Suppressor macrophage (primary cell): Measurements from ENCODE around the gene ANO6.
"Not testable (repeated sequence)": the region's sequence is repeated elsewhere in the genome, so short reads cannot be mapped to it uniquely, and the experiment has no call there.

Experiments used
- DNase-seq, 4 experiments: peaks; one replicate each; pipeline ENCODE4 v3.0.0-alpha.2; 2020 to 2022

Gene ANO6

DNA sequence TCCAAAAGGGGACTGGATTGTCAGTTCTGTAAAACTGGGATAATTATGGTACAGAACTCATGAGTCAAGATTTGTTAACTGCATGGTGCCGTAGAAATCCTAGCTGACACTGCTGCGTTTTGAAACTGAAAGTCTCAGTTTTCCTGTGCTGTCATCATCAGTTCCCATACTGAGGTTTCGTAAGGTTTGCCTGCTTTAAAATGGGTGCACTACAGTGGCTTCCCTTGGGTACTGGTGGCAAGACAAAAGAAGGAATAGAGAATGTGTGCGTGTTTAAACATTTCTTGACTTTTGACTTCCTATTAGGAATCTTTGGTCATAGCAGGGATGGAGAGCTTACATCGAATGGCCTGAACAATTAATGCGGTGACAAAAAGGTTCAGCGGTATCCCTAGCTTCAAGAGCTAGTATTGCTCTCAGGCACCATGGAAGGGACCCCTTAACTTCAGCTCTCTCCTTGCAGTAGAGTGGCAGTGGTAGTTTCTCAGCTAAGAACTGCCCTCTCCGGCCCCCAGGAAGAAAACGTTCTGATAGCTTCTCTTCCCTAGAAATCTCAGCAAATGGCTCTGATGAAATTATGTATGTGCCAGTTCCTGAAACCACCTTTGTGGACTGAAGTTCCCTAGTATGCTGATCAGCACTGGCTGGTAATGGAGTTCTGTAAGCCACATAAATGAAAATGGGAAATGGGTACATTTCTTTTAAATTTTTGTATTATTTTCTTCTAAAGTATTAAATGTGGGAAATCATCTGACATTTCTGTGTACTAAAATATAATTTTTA is 28.9 kb downstream of the ANO6 start:
- peak; percentile 73 to 89 (median 81) for DNase-seq

DNA sequence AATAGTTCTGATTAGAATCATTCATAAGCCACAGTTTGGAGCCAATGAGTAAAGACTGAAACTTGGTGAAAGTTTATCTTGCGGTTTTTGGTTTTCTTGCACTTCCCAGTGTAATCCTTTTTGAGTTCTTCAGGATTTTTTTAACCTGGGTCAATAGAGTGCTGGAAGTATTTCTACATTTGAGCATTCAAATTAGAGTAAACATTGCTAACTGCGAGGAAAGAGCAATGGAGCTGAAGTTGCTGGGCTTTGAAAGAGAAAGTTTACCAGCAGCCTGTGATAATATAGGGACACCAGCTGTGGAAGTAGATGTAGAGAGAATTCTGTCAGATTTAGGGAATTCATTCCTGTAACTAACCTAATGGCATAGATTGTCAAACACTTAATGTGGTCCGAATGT is 30.3 kb downstream of the ANO6 start:
- no peak for DNase-seq

DNA sequence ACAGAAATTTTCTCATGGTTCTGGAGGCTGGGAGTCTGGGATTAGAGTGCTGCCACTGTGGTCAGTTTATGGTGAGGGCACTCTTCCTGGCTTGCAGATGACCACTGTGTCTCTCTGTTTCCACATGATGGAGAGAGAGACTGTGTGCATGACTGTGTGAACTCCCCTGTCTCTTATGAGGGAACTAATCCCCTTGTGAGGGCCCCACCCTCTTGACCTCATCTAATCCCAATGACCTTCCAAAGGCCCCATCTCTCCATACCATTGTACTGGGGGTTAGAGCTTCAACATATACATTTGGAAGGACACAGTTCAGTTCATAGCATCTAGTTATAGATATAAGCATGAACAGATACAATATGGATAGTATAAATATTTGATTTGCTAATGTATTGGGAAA is 31.7 kb downstream of the ANO6 start:
- DNase-seq, result no peak

DNA sequence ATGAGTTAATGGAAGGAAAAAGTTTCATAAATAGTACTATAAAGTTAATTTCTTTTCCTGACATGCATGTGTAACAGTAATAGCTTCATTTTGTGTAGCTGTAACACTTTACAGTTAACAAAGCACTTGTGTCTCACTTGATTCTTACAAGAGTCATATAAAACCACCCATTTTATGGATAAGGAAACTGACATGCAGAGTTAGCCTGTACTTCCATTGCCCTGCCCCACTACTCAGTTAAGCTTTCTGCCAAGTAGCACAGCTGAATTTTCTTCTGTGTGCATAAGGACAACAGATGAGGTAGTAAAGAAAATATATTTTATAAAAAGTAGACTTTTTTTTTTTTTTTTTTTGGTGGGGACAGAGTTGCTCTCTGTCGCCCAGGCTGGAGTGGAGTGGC is 32.2 kb downstream of the ANO6 start:
- DNase-seq, result no peak

DNA sequence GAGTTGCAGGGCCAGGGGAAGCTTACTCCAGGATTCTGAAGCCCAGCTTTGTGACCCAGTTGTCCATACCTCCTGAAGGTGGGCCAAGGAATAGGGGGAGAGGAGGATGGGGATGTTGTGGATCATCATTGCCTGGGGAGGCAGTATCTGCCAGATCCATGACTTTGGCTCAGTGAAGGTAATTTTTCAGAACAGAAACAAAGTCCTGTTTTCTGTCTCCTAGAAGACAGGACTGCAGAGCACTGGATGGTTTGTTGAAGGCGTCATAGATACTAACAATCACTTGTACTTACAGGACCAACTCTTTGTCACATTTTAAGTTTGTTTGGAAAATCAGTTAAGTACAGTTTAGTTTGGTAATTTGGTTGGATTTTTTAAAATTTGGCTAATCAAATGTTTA is 38.4 kb downstream of the ANO6 start:
- no peak for DNase-seq

DNA sequence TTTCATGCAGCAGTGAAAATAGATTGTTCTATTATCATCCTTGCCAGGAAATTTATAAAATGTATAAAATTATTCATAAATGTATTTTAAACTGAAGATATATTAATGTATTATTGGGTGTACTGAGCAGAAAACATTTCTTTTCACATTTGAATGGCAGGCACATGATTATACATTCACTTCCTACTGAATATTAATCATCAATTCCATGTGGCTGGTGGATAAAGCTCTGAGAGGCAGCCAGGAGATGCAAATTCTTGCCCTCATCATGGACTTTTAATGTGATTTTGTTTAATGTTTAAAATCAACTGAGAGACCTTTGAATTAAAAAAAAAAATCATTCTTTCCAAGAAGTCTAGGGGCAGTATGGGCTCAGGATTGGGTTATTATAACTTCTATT is 40.8 kb downstream of the ANO6 start:
- peak in 2 of 4 experiments; percentile 37 to 40 for DNase-seq

DNA sequence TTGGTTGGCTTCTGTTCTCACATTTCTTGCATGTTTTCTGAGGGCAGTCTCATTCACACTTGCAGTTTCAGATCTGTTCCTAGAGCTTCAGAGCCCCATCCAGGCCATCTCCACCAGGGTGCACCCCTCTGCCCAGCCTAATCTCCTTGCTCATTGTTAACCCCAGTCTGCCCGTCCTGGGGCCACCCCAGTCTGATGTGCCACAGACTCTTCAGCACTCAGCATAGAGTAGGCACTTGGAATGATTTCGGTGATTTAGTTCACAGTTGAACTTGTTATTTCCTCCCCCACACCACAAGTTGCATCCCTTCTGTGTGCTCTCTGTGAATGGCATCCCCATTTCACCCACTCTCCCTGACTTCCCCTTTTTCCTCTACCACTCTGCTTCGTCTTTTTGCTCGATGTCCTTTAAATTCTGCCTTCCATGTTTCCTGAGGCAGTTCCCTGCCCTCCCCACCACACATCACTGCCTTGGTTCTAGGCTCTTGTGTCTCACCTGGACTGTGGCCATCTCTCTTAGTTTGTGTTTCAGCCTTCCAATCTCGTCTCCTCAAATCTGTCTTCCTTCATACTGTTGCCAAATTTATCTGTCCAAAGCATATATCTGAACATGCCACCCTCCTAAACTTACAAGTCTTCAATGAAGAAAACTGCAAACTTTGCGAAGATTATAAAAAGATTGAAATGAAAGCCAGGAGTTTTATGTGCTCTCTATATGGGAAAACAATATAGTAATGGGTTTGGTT is 41.5 kb downstream of the ANO6 start:
- peak; percentile 61 to 84 (median 76) for DNase-seq

DNA sequence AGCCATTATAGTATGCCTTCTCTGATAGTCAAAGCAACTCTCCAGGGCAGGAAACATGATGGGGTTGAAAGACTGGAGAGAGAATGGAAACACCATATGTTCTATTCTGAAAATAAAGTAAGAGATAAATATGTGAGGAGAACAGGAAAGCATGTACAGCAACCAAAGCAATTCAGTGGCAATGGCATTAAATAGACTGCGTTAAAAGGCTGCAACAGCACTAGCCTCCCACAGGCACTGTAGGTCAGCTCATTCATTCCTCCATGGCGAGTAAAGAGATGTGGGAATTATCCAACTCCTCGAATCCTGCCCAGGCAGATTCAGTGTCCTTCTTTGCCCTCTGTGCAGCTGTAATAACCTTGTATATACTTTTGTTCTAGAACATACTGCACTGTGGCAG is 43.8 kb downstream of the ANO6 start:
- DNase-seq, result no peak

DNA sequence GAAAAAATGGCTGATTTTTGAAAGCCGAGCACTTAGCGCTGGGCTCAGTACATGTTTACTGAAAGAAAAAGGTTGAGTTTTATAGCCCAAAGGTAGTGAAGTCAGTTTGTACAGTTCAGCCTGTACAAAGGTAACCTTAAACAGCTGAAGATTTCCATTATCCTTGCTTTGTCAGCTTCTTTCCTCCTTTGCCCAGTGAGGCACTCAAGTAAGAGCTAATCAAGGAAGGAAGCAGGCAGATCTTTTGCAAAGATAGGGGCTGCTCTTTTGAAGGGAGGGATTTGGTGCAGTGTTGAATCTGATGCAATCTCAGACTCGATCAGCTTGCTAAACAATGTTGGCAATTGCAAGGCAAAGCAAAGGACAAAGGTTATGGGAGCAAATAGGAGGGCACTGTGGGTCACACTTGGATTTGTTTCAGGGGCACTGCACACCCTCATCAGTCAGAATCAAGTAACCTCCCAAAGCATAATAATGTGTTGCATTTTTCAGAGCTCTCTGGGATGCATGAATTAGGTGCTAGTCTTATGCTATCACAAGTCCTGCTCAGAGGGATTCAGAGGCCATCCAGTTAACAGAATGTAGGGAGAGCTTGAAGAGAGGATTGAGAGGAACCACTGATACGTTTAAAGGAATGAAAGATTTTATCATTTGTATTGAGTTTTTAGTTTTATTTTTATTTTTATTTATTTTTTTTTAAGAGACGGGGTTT is 44.4 kb downstream of the ANO6 start:
- peak; percentile 10 to 26 (median 22) for DNase-seq

DNA sequence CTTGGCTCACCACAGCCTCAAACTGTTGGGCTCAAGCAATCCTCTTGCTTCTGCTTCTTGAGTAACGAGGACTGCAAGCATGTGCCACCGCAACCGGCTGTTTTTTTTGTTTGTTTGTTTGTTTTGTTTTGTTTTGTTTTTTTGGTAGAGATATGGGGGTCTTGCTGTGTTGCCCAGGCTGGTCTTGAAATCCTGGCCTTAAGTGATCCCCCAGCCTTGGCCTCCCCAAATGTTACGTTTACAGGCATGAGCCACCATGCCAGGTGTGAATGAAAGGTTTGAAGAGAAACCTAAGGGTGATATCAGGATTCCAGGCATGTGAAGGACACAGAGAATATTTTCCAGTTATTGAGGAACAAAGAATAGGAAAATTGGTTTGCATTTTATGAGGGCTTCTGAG is 45.0 kb downstream of the ANO6 start:
- no peak for DNase-seq

DNA sequence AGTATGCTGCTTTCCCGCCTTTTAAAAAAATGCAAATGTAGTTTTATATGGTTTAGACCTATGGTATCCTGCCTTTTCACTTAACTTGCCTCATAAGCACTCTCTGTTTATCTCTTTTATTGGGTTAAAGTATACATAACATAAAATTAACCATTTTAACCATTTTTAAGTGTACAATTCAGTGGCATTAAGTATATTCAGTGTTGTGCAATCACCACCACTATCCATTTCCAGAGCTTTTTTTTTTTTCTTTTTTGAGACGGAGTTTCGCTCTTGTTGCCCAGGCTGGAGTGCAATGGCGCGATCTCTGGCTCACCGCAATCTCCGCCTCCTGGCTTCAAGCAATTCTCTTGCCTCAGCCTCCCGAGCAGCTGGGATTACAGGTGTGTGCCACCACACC is 46.3 kb downstream of the ANO6 start:
- DNase-seq, result not testable (repeated sequence)

DNA sequence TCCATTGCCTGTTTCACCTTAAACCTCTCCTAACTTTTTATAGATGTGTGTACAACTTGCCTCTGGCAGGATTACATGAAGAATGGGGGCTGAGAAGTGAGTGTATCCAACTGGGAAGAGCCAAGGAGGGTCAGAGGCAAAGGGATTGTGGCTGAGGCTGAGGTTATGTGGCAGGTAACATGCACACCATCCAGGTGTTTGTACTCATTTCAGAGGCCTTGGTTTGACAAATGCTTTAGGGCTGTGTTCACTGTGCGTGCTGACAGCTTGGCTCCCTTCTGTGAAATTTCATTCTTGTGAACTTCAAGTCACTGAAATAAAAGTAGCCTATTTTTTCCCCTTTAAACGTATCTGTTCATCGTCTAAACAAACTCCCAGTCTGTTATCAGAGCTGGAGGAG is 47.7 kb downstream of the ANO6 start:
- no peak for DNase-seq

DNA sequence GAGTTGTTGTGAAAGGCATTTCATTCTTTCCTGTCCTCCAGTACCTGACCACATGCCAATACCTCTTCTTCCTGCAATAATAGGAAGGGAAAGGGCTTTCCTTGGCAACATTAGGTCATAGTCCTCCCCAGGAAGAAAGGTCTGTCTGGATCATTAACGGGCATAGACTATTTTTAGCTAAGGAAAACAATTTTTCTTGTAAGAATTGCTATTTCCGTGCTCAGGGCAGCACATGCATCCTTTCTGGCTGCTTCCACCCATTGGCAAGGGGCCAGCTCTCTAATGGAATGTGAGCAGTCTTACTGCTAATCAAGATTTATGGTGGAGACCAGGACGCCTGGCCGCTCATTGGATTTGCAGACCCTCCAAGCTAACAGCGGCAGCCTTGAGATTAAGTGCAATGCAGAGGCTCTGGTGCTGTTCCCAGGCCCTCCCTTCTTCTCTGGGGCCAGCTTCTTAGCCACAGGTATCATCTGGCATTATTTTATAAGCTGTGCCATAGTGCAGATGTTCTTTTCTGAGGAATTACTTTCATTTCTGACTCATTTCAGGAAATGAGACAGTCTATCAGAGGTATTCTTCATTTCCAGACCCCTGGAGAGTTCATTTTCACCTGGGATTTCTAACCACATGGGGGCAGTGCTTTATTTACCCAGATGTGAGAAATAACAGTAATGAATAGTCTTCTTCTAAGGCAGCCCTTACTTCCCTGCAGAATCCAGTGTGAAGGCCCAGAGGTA is 52.9 kb downstream of the ANO6 start:
- no peak for DNase-seq

DNA sequence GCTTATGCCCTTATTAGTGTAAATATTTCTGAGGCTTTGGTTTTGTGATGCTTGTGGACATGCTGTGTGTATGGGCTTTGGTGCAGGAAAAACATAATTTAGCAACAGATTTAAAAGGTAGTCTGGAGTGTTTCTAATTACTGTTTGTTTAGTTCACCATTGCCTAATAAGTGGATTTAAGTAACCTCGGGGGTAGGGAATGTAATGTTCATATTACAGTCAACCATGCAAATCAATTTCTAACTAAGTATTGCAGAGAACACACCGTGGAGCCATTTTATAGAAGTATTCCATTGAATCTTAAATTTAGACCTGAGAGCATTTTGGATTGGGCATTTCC is 53.5 kb downstream of the ANO6 start:
- DNase-seq, result no peak

DNA sequence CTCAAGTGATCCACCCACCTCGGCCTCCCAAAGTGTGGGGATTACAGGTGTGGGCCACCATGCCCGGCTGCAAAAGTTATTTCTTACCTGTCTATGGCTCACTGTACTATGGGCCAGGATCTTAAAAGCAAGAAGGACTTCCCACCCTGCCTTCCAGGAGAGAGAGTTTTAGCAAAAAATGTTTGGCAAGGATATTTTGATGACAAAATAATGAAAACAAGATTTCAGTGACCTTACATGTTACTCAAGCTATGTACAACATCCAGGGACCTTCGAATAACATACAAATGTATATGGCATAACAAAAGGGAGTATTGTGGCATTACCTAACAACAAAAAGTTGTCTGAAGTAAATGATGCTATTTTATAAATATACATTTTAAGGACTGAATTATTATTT is 55.1 kb downstream of the ANO6 start:
- no peak for DNase-seq

DNA sequence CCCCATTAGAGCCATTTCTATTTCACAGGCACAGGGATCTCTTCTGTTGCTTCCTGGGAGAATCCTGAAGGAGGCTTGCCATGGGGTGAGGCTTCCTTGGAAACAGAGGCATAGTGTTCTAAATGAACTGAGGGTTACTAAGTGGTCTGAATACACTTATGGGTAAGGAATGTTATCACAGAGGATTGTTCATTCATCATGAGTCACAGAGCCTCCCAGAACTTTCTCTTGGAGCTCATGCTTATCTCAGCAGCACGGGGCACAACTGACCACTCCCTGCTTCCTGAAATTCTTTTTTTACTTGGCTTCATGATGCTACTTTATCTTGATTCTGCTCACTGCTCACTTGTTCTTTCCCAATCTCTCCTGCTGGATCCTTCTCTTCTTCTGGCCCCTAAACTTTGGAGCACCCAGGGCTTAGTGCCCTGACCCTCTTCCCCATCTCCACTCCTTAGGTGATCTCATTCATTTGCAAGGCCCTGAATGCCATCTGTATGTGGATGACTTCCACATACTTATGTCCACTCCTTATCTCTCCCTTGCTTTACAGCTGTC is 57.9 kb downstream of the ANO6 start:
- peak; percentile 23 to 59 (median 46) for DNase-seq

DNA sequence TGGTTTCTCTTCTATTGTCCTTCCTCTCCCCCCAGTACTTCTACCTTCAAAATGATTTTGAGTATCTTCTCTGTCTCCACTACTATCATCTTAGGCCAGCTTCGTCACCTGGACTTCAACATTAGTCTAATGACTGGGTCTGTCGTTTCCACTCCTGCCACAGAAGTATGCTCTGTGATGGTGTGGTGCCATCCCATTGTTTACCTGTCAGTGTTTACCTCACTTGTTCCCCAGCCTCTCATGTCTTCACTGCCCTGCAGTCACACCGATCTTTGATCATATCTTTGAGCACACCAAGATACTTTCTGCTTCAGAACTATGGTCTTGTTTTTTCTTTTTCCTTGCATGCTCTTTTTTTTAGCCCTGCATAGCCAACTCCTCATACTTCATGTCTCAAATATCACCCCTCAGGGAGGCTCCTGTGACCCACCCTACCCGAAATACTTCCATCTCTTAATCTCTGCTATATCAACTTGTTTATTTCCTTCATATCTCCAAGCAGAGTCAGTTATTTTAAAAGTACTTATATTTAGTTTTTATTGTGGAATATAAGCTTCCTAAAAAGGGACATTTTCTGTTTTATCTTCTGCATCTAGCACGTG is 60.4 kb downstream of the ANO6 start:
- no peak for DNase-seq

DNA sequence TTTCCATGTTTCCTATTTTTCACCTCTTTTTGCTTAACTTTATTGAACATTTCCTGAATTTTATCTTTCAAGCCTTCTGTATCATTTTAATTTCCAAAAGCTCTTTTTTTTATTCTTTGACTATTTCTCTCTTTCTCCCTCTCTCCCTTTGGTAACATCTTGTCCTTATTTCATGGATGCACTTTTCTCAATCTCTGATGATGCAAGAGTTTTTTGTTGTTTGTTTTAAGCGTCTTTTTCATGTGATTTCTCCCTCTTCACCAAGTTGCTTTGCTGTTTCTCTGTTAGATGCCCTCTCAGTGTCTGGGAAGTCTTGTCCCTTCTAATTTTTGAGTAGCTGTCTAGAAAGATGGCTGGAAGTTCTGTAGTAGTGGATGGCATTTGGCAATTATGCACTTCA is 62.6 kb downstream of the ANO6 start:
- DNase-seq, result no peak

DNA sequence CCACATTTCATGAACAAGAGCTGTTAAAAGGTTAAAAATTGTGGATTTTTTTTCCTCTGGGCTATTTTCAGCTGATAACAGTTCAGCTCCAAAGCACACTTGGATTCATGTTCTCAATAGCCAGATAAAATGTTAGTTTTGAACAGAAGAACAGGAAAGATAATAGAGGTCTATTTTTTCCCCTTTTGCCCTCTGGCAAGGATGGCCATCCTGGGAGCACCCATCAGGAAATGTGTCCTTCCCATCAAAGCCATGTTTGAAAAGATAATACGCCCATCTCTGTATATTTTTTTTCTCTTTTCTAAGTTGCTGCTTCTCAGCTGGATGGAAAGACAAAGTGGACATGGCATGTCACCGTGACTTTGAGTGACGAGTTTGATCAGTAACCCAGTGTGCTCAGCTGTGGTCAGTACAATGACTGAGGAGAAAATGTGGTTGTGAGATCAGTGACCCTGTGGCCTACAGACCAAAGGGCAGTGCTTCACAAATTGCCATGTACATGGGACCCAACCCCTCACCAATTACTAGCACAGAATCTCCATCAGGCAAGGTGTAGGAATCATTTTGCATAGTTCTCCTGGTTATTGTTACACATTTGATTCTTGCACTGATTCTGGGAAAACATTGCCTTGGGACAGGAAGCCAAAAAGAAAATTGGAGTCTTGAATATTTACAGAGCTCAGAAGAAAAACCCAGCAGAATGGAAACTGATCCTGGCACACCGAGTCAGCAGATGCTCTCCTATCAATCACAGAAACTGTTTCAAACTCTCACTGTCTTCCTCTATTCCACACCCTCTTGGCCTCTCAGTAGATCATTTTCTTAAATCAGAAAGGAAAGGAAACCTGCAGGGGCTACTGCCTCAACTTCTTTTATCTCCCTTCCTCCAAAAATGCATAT is 64.3 kb downstream of the ANO6 start:
- no peak for DNase-seq

DNA sequence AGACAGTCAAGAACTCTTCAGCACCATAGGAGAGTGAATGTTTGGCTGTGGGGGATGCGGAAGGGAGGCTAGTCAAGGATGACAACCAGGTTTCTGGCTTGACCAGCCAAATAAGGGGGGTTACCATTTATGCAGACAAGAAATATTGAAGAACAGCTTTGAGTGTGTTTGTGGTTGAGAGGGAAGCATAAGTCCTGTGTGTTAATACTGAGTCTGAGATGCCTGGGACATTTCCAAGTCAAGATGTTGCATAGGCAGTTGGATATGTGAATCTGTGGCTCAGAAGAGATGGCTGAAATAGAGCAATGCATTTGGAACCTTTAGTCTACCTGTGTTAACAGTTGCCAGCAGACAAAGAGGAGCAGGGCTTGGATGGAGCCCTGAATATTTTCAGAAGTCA is 66.1 kb downstream of the ANO6 start:
- no peak for DNase-seq

DNA sequence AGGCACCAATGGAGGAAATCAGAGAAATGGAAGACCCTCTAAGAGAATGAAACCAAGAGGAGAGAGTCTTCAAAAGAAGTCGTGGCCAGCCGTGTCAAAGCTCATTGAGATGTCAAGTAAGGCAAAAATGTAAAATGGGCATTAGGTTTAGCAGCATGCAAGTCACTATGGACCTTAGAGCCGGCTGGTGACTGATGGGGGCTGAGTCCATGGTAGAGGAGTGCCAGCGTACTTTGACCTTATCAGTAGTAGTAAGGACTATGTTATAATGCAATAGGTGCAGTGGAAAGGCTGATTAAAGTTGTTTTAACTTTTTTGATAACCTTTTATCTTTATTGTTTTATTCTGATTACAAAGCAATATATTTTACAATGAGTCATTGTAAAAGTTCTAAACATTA is 66.5 kb downstream of the ANO6 start:
- DNase-seq, result no peak
